IPS-11a (cell line): ENCODE results near the gene CASP5.

Experiments
- H3K4me3 ChIP-seq: one replicate; pipeline ENCODE4 v1.5.1; 2013; ENCODE audit warnings: low read depth, low read length, control low read depth

Gene CASP5

GRCh38 chr11:104968355-104968855, 54.6 kb downstream of the CASP5 start, which contains the start of gene CASP4:
Gene CASP4 (minus strand): TSS chr11:104968574. CDS start chr11:104968525, 49 bp downstream.
- H3K4me3 ChIP-seq: no peak within 1 kb of the TSS

- H3K4me3 ChIP-seq: no peak overlapping the region
These were observed 55.2 kb downstream of the CASP5 start for GRCh38 chr11:104967534-104968354.

- H3K4me3 ChIP-seq: no peak overlapping the region
These were observed 57.2 kb downstream of the CASP5 start for GRCh38 chr11:104965735-104966134.

- no peak overlapping the region for H3K4me3 ChIP-seq
These were observed 58.7 kb downstream of the CASP5 start for GRCh38 chr11:104964247-104964646.

- no peak overlapping the region for H3K4me3 ChIP-seq
These were observed 60.1 kb downstream of the CASP5 start for GRCh38 chr11:104962852-104963251.

GRCh38 chr11:104957280-104957679, 65.7 kb downstream of the CASP5 start:
- no peak overlapping the region for H3K4me3 ChIP-seq

DNA sequence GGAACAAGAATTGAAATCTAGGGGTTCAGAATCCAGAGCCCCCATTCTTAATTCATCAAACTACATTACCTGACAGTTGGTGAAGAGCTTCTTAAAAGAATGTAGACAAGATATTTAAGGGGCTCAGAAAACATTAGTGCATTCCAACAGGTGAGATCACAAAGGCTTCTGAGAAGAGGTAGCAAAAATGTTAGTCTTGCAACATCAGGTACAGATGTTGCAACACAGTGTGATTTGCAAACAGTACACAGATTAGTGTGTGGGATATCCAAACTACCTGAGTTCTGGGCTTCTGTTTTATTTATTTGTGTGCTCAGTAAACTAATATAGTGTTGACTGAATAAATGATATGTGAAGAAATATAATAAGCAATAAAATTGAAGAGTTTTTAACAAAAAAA, 66.4 kb downstream of the CASP5 start:
- H3K4me3 ChIP-seq: no peak overlapping the region

DNA sequence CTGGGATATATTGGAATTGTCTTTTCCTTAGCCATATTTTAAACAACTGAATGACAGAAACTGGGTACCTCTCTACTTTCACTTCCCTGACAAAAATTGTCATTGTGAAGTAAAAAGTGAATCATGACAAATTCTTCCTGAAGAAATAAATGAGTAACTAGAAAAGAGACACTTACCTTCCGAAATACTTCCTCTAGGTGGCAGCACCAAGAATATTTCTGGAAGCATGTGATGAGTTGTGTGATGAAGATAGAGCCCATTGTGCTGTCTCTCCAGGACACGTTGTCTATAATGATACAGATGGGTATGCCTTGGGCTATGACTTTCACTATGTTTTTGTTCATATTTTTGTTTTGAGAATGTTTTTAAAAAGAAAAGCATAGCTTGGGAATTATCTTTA, 76.1 kb downstream of the CASP5 start:
- no peak overlapping the region for H3K4me3 ChIP-seq
